PC-9 (cell line): Measurements from ENCODE around the gene PRKCA. TPM values are rescaled to one million over a fixed set of nuclear protein-coding genes. Genes with fewer than 3 reads are reported as not detected.

Experiments used
- BruUV-seq: library from RNA; stranded (reverse); fragments of 400-500 nt; replicated peaks from 2 replicates; lab custom pipeline; 2021; lab: Mats Ljungman, UMichigan
- CTCF ChIA-PET: fragments of 300-600 bp; sonication (Branson Sonifier 250); formaldehyde crosslinking; loops from one replicate; lab custom pipeline; 2022; ENCODE audit warnings: antibody characterized with exemption; lab: Charles Lee
- POLR2A ChIA-PET: fragments of 300-600 bp; sonication (Branson Sonifier 250); formaldehyde crosslinking; loops from one replicate; lab custom pipeline; 2022; ENCODE audit warnings: antibody characterized with exemption; ENCODE audit not compliant: unreplicated experiment; lab: Charles Lee
- DNase-seq, 2 experiments: peaks; one replicate each; pipeline versions ENCODE4 v3.0.0 to v3.0.0-alpha.2; 2015 to 2022; ENCODE audit warnings: mixed read lengths in 1 of 2
- H2AFZ ChIP-seq: fragments of 200-600 bp; sonication (generic); 2 replicates; pipeline ENCODE4 v1.8.1; 2017; ENCODE audit warnings: antibody characterized with exemption
- H3F3A ChIP-seq: fragments of 200-600 bp; sonication (generic); 2 replicates; pipeline ENCODE4 v1.8.1; 2017; ENCODE audit warnings: antibody characterized with exemption, mild to moderate bottlenecking, low read depth; ENCODE audit not compliant: insufficient read depth
- H3K27ac ChIP-seq: fragments of 200-600 bp; sonication (generic); 2 replicates; pipeline ENCODE4 v1.6.1; 2016; ENCODE audit warnings: mixed run types
- H3K27me3 ChIP-seq: fragments of 200-600 bp; sonication (generic); 2 replicates; pipeline ENCODE4 v1.6.1; 2016; ENCODE audit warnings: low read depth, mixed run types; ENCODE audit not compliant: insufficient read depth
- H3K36me3 ChIP-seq: fragments of 200-600 bp; sonication (generic); 2 replicates; pipeline ENCODE4 v1.6.1; 2016; ENCODE audit warnings: low read depth, mixed run types
- H3K4me1 ChIP-seq: fragments of 200-600 bp; sonication (generic); replicated peaks from 2 replicates; pipeline ENCODE4 v1.6.1; 2016; ENCODE audit warnings: mixed run types; ENCODE audit not compliant: insufficient read depth
- H3K4me2 ChIP-seq: fragments of 200-600 bp; sonication (generic); 2 replicates; pipeline ENCODE4 v1.6.1; 2017; ENCODE audit warnings: mixed run types
- H3K4me3 ChIP-seq: fragments of 200-600 bp; sonication (generic); 2 replicates; pipeline ENCODE4 v1.6.1; 2016; ENCODE audit warnings: mixed run types
- H3K79me2 ChIP-seq: fragments of 200-600 bp; sonication (generic); 2 replicates; pipeline ENCODE4 v1.6.1; 2017; ENCODE audit warnings: low read depth, mixed run types
- H3K9me2 ChIP-seq: fragments of 200-600 bp; sonication (generic); 2 replicates; pipeline ENCODE4 v1.8.1; 2017; ENCODE audit warnings: mild to moderate bottlenecking; ENCODE audit not compliant: insufficient read depth
- H3K9me3 ChIP-seq: fragments of 200-600 bp; sonication (generic); 2 replicates; pipeline ENCODE4 v1.8.1; 2016; ENCODE audit warnings: low read depth; ENCODE audit not compliant: insufficient read depth
- H4K20me1 ChIP-seq: fragments of 200-600 bp; sonication (generic); 2 replicates; pipeline ENCODE4 v1.8.1; 2017; ENCODE audit not compliant: insufficient read depth
- CTCF ChIP-seq: fragments of 200-600 bp; sonication (generic); conservative IDR thresholded peaks from 2 replicates; pipeline ENCODE4 v1.6.1; 2017; ENCODE audit warnings: mixed run types, antibody characterized with exemption, mild to moderate bottlenecking, moderate library complexity
- EZH2 ChIP-seq: fragments of 200-600 bp; sonication (generic); IDR thresholded peaks from 2 replicates; pipeline ENCODE4 v1.8.0; 2017; ENCODE audit warnings: antibody characterized with exemption, low read depth
- intact Hi-C: fragments of 100-400 bp; cut with micrococcal nuclease; formaldehyde crosslinking; loops from one replicate; pipeline ENCODE4 v1.10.0; 2022; ENCODE audit not compliant: unreplicated experiment
- total RNA-seq: library from RNA; stranded (reverse); gene quantifications from 2 replicates; pipeline ENCODE4 v1.2.3, GENCODE V29; 2021

The PRKCA gene
- total RNA-seq, 1 experiment from 2014 or later = 23.1 TPM

GRCh38 chr17:66526827-66527226 lies 224.4 kb downstream of the PRKCA start:
- H3K9me3 ChIP-seq = no peaks in the 10 kb centered on the region
- H3K4me2 ChIP-seq = no peak overlapping the region
- no peaks in the 10 kb centered on the region for H3K9me2 ChIP-seq
- ChIA-PET POLR2A (no interaction called here), CTCF (no interaction called here)
- peaks cover 2% of the 10 kb centered on the region; the same call in 1 of the 2 replicates for H3K79me2 ChIP-seq
- 0 out of 2 replicates have a peak, but pooled peaks cover 3% of the 10 kb centered on the region for H3K36me3 ChIP-seq
- H3K4me1 ChIP-seq = peaks cover 15% of the 10 kb centered on the region
- no peaks in the 10 kb centered on the region for H4K20me1 ChIP-seq
- H3F3A ChIP-seq = no peaks in the 10 kb centered on the region; the same call in 1 of the 2 replicates
- H3K27me3 ChIP-seq = no peaks in the 10 kb centered on the region
- no peak overlapping the region for H3K4me3 ChIP-seq
- no peak for TF ChIP-seq EZH2
- TF ChIP-seq CTCF = no peak
- no peak overlapping the region for H3K27ac ChIP-seq
- no TSS peak for BruUV-seq
- intact Hi-C loops = no loop called here
- DNase-seq = no peak
- H2AFZ ChIP-seq = no peak overlapping the region

- Histone ChIP-seq H3K4me1 (peaks cover 10% of the 10 kb centered on the region), H3K9me2 (no peaks in the 10 kb centered on the region)
- intact Hi-C loops = no loop called here
These were observed 224.9 kb downstream of the PRKCA start for GRCh38 chr17:66527335-66527734.

GRCh38 chr17:66531851-66532295 lies 229.5 kb downstream of the PRKCA start:
- H3K27me3 ChIP-seq = no peaks in the 10 kb centered on the region
- no peak overlapping the region for H3K4me3 ChIP-seq
- no TSS peak for BruUV-seq
- intact Hi-C loops = no loop called here
- H2AFZ ChIP-seq = no peak overlapping the region
- no peak overlapping the region for H3K4me2 ChIP-seq
- no peak overlapping the region for H3K27ac ChIP-seq
- ChIA-PET CTCF (no interaction called here), POLR2A (no interaction called here)
- no peaks in the 10 kb centered on the region for H3K9me2 ChIP-seq
- H3F3A ChIP-seq = no peaks in the 10 kb centered on the region
- TF ChIP-seq EZH2 (no peak), CTCF (no peak)
- no peak for DNase-seq
- H4K20me1 ChIP-seq = no peaks in the 10 kb centered on the region
- no peaks in the 10 kb centered on the region for H3K9me3 ChIP-seq
- no peaks in the 10 kb centered on the region for H3K36me3 ChIP-seq
- H3K79me2 ChIP-seq = no peaks in the 10 kb centered on the region; the same call in 1 of the 2 replicates
- H3K4me1 ChIP-seq = no peaks in the 10 kb centered on the region

More at GRCh38 chr17:66527335-66527734, 224.9 kb downstream of the PRKCA start:
- Histone ChIP-seq H4K20me1 (no peaks in the 10 kb centered on the region), H2AFZ (no peak overlapping the region), H3K79me2 (no peaks in the 10 kb centered on the region; the same call in 1 of the 2 replicates), H3K27ac (no peak overlapping the region), H3K9me3 (no peaks in the 10 kb centered on the region), H3K36me3 (0 out of 2 replicates have a peak, but pooled peaks cover 3% of the 10 kb centered on the region), H3F3A (no peaks in the 10 kb centered on the region; the same call in 1 of the 2 replicates), H3K4me3 (no peak overlapping the region), H3K27me3 (no peaks in the 10 kb centered on the region), H3K4me2 (no peak overlapping the region)
- DNase-seq = no peak
- CTCF ChIA-PET = no interaction called here
- POLR2A ChIA-PET = no interaction called here
- no TSS peak for BruUV-seq
- TF ChIP-seq EZH2 (no peak), CTCF (no peak)
